A172 (cell line): ENCODE data around the gene SLC12A9. TPM values are rescaled to one million over a fixed set of nuclear protein-coding genes. Genes with fewer than 3 reads are reported as not detected.
"Not testable (repeated sequence)": the region's sequence is repeated elsewhere in the genome, so short reads cannot be mapped to it uniquely, and the experiment has no call there.

Source experiments
- DNase-seq: peaks from one replicate; pipeline ENCODE4 v3.0.0-alpha.2; 2015; ENCODE audit warnings: low spot score
- total RNA-seq: library from RNA; depleted of rRNA; stranded (reverse); fragments of >200 nt; shearing (Covaris generic); gene quantifications from 2 replicates; pipeline ENCODE4 v1.2.3, GENCODE V29; 2014; rRNA removed

The SLC12A9 gene
- total RNA-seq, 1 experiment from 2014 or later: 9.6 TPM

- no peak for DNase-seq
These were observed 43.6 kb downstream of the SLC12A9 start for GRCh38 chr7:100895956-100896731.

GRCh38 chr7:100896732-100897608, 44.5 kb downstream of the SLC12A9 start:
- no peak for DNase-seq

GRCh38 chr7:100897772-100898454, 45.4 kb downstream of the SLC12A9 start:
- no peak for DNase-seq

- no peak for DNase-seq
These were observed 46.9 kb downstream of the SLC12A9 start for GRCh38 chr7:100899432-100899831.

GRCh38 chr7:100900978-100901377, 48.5 kb downstream of the SLC12A9 start:
- no peak for DNase-seq

- no peak for DNase-seq
These were observed 49.4 kb downstream of the SLC12A9 start for GRCh38 chr7:100901921-100902332.

GRCh38 chr7:100902638-100903037, 50.1 kb downstream of the SLC12A9 start:
- DNase-seq: no peak

- no peak for DNase-seq
These were observed 56.0 kb downstream of the SLC12A9 start for GRCh38 chr7:100908512-100908911.

GRCh38 chr7:100910443-100910842, 57.9 kb downstream of the SLC12A9 start:
- not testable (repeated sequence) for DNase-seq

GRCh38 chr7:100911484-100911883, 59.0 kb downstream of the SLC12A9 start:
- no peak for DNase-seq

- DNase-seq: no peak
These were observed 61.8 kb downstream of the SLC12A9 start for GRCh38 chr7:100914208-100914878.

- DNase-seq: peak; percentile 81
These were observed 62.5 kb downstream of the SLC12A9 start for GRCh38 chr7:100914879-100915447.

Other genes starting within 250 kb of the SLC12A9 start
- gene MOSPD3, start 240.2 kb upstream of the SLC12A9 start, total RNA-seq: 6.9 and 19.3 TPM in 2 replicates
- not detected in 2 replicates for gene TFR2, start 211.2 kb upstream of the SLC12A9 start, total RNA-seq
- not detected in 2 replicates for gene ACTL6B, start 196.3 kb upstream of the SLC12A9 start, total RNA-seq
- 94.3 and 104 TPM in 2 replicates for gene GNB2, start 179.0 kb upstream of the SLC12A9 start, total RNA-seq
- 12.5 and 16.6 TPM in 2 replicates for gene GIGYF1, start 158.5 kb upstream of the SLC12A9 start, total RNA-seq
- 76.9 and 110 TPM in 2 replicates for gene POP7, start 146.6 kb upstream of the SLC12A9 start, total RNA-seq
- gene EPO, start 132.2 kb upstream of the SLC12A9 start, total RNA-seq: not detected in 2 replicates
- gene ZAN, start 119.1 kb upstream of the SLC12A9 start, total RNA-seq: not detected in 2 replicates
- gene EPHB4, start 25.2 kb upstream of the SLC12A9 start, total RNA-seq: 46.0 and 65.3 TPM in 2 replicates
- gene TRIP6, start 14.7 kb downstream of the SLC12A9 start, total RNA-seq: 157 and 180 TPM in 2 replicates
- gene SRRT, start 22.4 kb downstream of the SLC12A9 start, total RNA-seq: 78.3 and 86.7 TPM in 2 replicates
- gene UFSP1, start 37.0 kb downstream of the SLC12A9 start, total RNA-seq: 1.8 and 3.3 TPM in 2 replicates
- gene ACHE, start 43.2 kb downstream of the SLC12A9 start, total RNA-seq: 1.5 and 2.8 TPM in 2 replicates
- gene MUC3A, start 96.8 kb downstream of the SLC12A9 start, total RNA-seq: not detected in 2 replicates
- not detected in 2 replicates for gene MUC12, start 116.9 kb downstream of the SLC12A9 start, total RNA-seq
- gene MUC17, start 167.4 kb downstream of the SLC12A9 start, total RNA-seq: not detected in 2 replicates
- gene TRIM56, start 232.8 kb downstream of the SLC12A9 start, total RNA-seq: 9.4 and 13.4 TPM in 2 replicates